WTC11 (cell line): Measurements from ENCODE around the gene CLECL1. TPM values are rescaled to one million over a fixed set of nuclear protein-coding genes. Genes with fewer than 3 reads are reported as not detected.

ENCODE experiments used
- ATAC-seq: fragments of 200-7000 bp; cut with Tn5 transposase; 2 replicates; pipeline ENCODE4 v1.10.0; 2021; ENCODE audit warnings: mild to moderate bottlenecking, moderate library complexity
- CTCF ChIA-PET: fragments of 300-600 bp; sonication (Branson Sonifier 250); formaldehyde crosslinking; loops from one replicate; lab custom pipeline; 2021; ENCODE audit warnings: antibody characterized with exemption; lab: Charles Lee
- POLR2A ChIA-PET: fragments of 350-600 bp; sonication (Branson Sonifier 250); formaldehyde crosslinking; loops from one replicate; lab custom pipeline; 2021; ENCODE audit warnings: antibody characterized with exemption; lab: Charles Lee
- DNase-seq: peaks from one replicate; pipeline ENCODE4 v3.0.0; 2021; ENCODE audit warnings: low spot score
- H3K27ac Mint-ChIP-seq: 2 replicates; pipeline ENCODE4 v1.8.0; 2021; ENCODE audit warnings: mixed read lengths
- H3K27me3 Mint-ChIP-seq: 2 replicates; pipeline ENCODE4 v1.8.0; 2021; ENCODE audit warnings: low read depth, mild to moderate bottlenecking, moderate library complexity, mixed read lengths
- H3K36me3 Mint-ChIP-seq: 2 replicates; pipeline ENCODE4 v1.8.0; 2021; ENCODE audit warnings: mixed read lengths
- H3K4me1 Mint-ChIP-seq: 2 replicates; pipeline ENCODE4 v1.8.0; 2022; ENCODE audit warnings: mixed read lengths
- H3K4me3 Mint-ChIP-seq: 2 replicates; pipeline ENCODE4 v1.8.0; 2021; ENCODE audit warnings: mild to moderate bottlenecking, moderate library complexity, mixed read lengths
- H3K9me3 Mint-ChIP-seq: 2 replicates; pipeline ENCODE4 v1.8.0; 2021; ENCODE audit warnings: mixed read lengths
- AR ChIP-seq: fragments of 250-450 bp; sonication (Bioruptor Pico); IDR thresholded peaks from 2 replicates; pipeline ENCODE4 v1.9.0; 2021; ENCODE audit warnings: mild to moderate bottlenecking
- ATF3 ChIP-seq: sonication (generic); formaldehyde crosslinking; conservative IDR thresholded peaks from 2 replicates; pipeline ENCODE4 v1.8.1; 2022; ENCODE audit warnings: mild to moderate bottlenecking, missing genetic modification reagents
- CBFB ChIP-seq: sonication (generic); formaldehyde crosslinking; IDR thresholded peaks from 2 replicates; pipeline ENCODE4 v1.8.1; 2022; ENCODE audit warnings: mild to moderate bottlenecking, low read depth, missing genetic modification reagents
- CREM ChIP-seq: sonication (generic); formaldehyde crosslinking; IDR thresholded peaks from 2 replicates; pipeline ENCODE4 v1.8.1; 2022; ENCODE audit warnings: mild to moderate bottlenecking, missing genetic modification reagents, moderate library complexity
- E2F1 ChIP-seq: sonication (generic); formaldehyde crosslinking; IDR thresholded peaks from 2 replicates; pipeline ENCODE4 v1.8.0; 2022; ENCODE audit warnings: mild to moderate bottlenecking, missing genetic modification reagents
- FOXK1 ChIP-seq: sonication (generic); formaldehyde crosslinking; IDR thresholded peaks from 2 replicates; pipeline ENCODE4 v1.8.0; 2022; ENCODE audit warnings: mild to moderate bottlenecking, moderate library complexity, missing genetic modification reagents
- GTF2I ChIP-seq: fragments of 250-450 bp; sonication (Bioruptor Pico); conservative IDR thresholded peaks from 2 replicates; pipeline ENCODE4 v1.4.0; 2021; ENCODE audit warnings: mild to moderate bottlenecking
- MYBL2 ChIP-seq: sonication (generic); formaldehyde crosslinking; IDR thresholded peaks from 2 replicates; pipeline ENCODE4 v1.8.1; 2023; ENCODE audit warnings: mild to moderate bottlenecking, moderate library complexity, missing genetic modification reagents
- NR3C1 ChIP-seq: sonication (generic); formaldehyde crosslinking; conservative IDR thresholded peaks from 2 replicates; pipeline ENCODE4 v1.8.1; 2023; ENCODE audit warnings: low read depth, mild to moderate bottlenecking, missing genetic modification reagents
- PRDM15 ChIP-seq: sonication (generic); formaldehyde crosslinking; IDR thresholded peaks from 2 replicates; pipeline ENCODE4 v1.8.0; 2022; ENCODE audit warnings: missing genetic modification reagents
- PREB ChIP-seq: sonication (generic); formaldehyde crosslinking; IDR thresholded peaks from 2 replicates; pipeline ENCODE4 v1.8.1; 2022; ENCODE audit warnings: mild to moderate bottlenecking, missing genetic modification reagents, moderate library complexity, borderline replicate concordance
- TEAD4 ChIP-seq: sonication (generic); formaldehyde crosslinking; IDR thresholded peaks from 2 replicates; pipeline ENCODE4 v1.8.0; 2022; ENCODE audit warnings: mild to moderate bottlenecking, missing genetic modification reagents
- ZNF219 ChIP-seq: sonication (generic); formaldehyde crosslinking; IDR thresholded peaks from 2 replicates; pipeline ENCODE4 v1.8.0; 2023; ENCODE audit warnings: missing genetic modification reagents, mild to moderate bottlenecking, borderline replicate concordance
- ZNF317 ChIP-seq: sonication (generic); formaldehyde crosslinking; IDR thresholded peaks from 2 replicates; pipeline ENCODE4 v1.8.1; 2023; ENCODE audit warnings: low read depth, mild to moderate bottlenecking, moderate library complexity, missing genetic modification reagents, borderline replicate concordance
- ZNF532 ChIP-seq: fragments of 250-450 bp; sonication (Bioruptor Pico); IDR thresholded peaks from 2 replicates; pipeline ENCODE4 v1.9.0; 2021; ENCODE audit warnings: mild to moderate bottlenecking, borderline replicate concordance
- total RNA-seq: library from RNA; stranded (reverse); gene quantifications from 3 replicates; pipeline ENCODE4 v1.2.3, GENCODE V29; 2021

CLECL1 gene
- total RNA-seq, 1 experiment from 2014 or later, result not detected

GRCh38 chr12:9742661-9743060 lies 9.8 kb upstream of the CLECL1 start (continued):
- TF ChIP-seq ZNF532 (CRISPR knock-in tag) (no peak), ZNF317 (CRISPR knock-in tag) (no peak)

- peaks cover 3% of the 10 kb centered on the region; the same call in 1 of the 2 replicates for H3K9me3 Mint-ChIP-seq
- no peaks in the 10 kb centered on the region for H3K36me3 Mint-ChIP-seq
- ATAC-seq (no peak), DNase-seq (no peak)
- peaks cover 12% of the 10 kb centered on the region for H3K27me3 Mint-ChIP-seq
- ChIA-PET POLR2A (no interaction called here), CTCF (interaction anchor here (0.6 to 1.6 kb wide), 4 partner anchors 9 to 186 kb away, joined by 3 to 9 read pairs (median 4); no protein-coding TSS in a partner anchor)
- TF ChIP-seq ATF3 (CRISPR knock-in tag) (no peak), PRDM15 (CRISPR knock-in tag) (no peak), TEAD4 (CRISPR knock-in tag) (no peak), CBFB (CRISPR knock-in tag) (no peak), CREM (CRISPR knock-in tag) (no peak), GTF2I (CRISPR knock-in tag) (no peak), E2F1 (no peak), PREB (CRISPR knock-in tag) (no peak), FOXK1 (no peak), MYBL2 (CRISPR knock-in tag) (no peak), NR3C1 (CRISPR knock-in tag) (no peak), ZNF219 (CRISPR knock-in tag) (no peak), AR (CRISPR knock-in tag) (no peak)
- peaks cover 21% of the 10 kb centered on the region for H3K4me1 Mint-ChIP-seq
- H3K4me3 Mint-ChIP-seq, result no peak overlapping the region
- H3K27ac Mint-ChIP-seq, result no peak overlapping the region
Observed at GRCh38 chr12:9741726-9742125, 8.8 kb upstream of the CLECL1 start.
